Osteoblast (primary cell): Measurements from ENCODE around the gene RASGRP4. TPM values are rescaled to one million over a fixed set of nuclear protein-coding genes. Genes with fewer than 3 reads are reported as not detected.
A peak's percentile ranks its signal among the peaks of the same experiment; 100 is the strongest.
"Not testable (repeated sequence)": the region's sequence is repeated elsewhere in the genome, so short reads cannot be mapped to it uniquely, and the experiment has no call there.

Experiments
- DNase-seq: peaks from one replicate; pipeline ENCODE4 v3.0.0; 2011; ENCODE audit warnings: low spot score, mixed read lengths; ENCODE audit not compliant: insufficient read length; ENCODE audit errors: missing footprints
- H2AFZ ChIP-seq: 2 replicates; pipeline ENCODE4 v1.6.0; 2011; ENCODE audit warnings: mild to moderate bottlenecking, low read length
- H3K27ac ChIP-seq: 2 replicates; pipeline ENCODE4 v1.5.1; 2011; ENCODE audit warnings: mild to moderate bottlenecking, low read depth, low read length, moderate library complexity
- H3K27me3 ChIP-seq: 2 replicates; pipeline ENCODE4 v1.6.0; 2012; ENCODE audit warnings: mild to moderate bottlenecking, control low read depth, inconsistent platforms, low read length, moderate library complexity; ENCODE audit not compliant: insufficient read depth
- H3K36me3 ChIP-seq: 2 replicates; pipeline ENCODE4 v1.5.1; 2011; ENCODE audit warnings: mild to moderate bottlenecking, low read length, control low read depth, moderate library complexity; ENCODE audit not compliant: insufficient read depth
- H3K4me1 ChIP-seq: 2 replicates; pipeline ENCODE4 v1.5.1; 2011; ENCODE audit warnings: mild to moderate bottlenecking, low read length, control low read depth, moderate library complexity; ENCODE audit not compliant: insufficient read depth
- H3K4me2 ChIP-seq: 2 replicates; pipeline ENCODE4 v1.6.0; 2011; ENCODE audit warnings: mild to moderate bottlenecking, low read length; ENCODE audit not compliant: insufficient read depth
- H3K4me3 ChIP-seq: fragments of 200-600 bp; sonication (generic); 3 replicates; pipeline ENCODE4 v1.5.1; 2012; ENCODE audit warnings: mild to moderate bottlenecking, low read length, inconsistent platforms; ENCODE audit not compliant: insufficient read depth
- H3K79me2 ChIP-seq: 2 replicates; pipeline ENCODE4 v1.6.0; 2012; ENCODE audit warnings: mild to moderate bottlenecking, low read length, control low read depth, inconsistent platforms; ENCODE audit not compliant: insufficient read depth
- H3K9me3 ChIP-seq: 2 replicates; pipeline ENCODE4 v1.5.1; 2011; ENCODE audit warnings: low read depth, low read length, control low read depth
- H4K20me1 ChIP-seq: 2 replicates; pipeline ENCODE4 v1.6.0; 2012; ENCODE audit warnings: mild to moderate bottlenecking, low read length, control low read depth; ENCODE audit not compliant: insufficient read depth
- total RNA-seq: library from RNA; depleted of rRNA; stranded (reverse); fragments of >200 nt; gene quantifications from 2 replicates; pipeline ENCODE4 v1.2.3, GENCODE V29; 2012
- TF ChIP-seq, protein P1 (sequence below): IDR thresholded peaks from 2 replicates; pipeline ENCODE4 v1.5.1; 2011; ENCODE audit warnings: mild to moderate bottlenecking, low read depth, low read length, moderate library complexity; ENCODE audit errors: extremely low read depth

The RASGRP4 gene
- total RNA-seq, 1 donor, result not detected

DNA sequence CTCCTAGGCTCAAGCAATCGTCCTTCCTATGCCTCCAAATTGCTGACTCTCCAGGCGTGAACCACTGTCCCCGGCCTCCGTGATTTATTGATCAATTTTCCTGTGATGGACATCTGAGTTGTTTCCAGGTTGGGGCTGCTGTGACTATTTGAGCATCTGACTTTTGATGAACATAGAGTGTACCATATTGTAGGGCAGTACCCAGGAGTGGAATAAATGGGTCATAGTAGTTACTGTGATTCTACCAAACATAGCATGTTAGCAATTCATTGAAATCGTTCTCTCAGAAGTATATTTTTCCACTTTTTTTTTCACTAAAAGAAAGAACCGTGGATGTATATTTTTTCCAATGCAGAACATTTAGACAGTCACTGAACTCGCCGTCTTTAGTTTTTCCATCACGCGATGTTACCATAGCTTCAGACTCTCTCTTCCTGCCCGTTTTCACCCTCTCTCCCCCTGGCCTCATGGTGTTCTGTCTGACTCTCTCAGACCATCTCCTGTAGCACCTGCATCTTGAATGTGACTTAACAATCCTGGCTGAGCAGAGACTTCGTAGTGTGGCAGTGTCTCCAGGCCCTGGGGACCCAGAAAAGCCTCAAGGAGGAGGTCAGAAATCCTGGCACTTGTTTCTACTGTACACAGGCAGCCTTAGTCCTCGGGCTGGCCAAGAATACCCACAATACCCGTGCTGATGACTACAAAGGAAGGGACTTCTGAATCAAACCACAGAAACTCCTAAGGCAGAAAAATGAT, 3.2 kb upstream of the RASGRP4 start:
- Histone ChIP-seq H3K4me2 (no peak overlapping the region), H3K36me3 (no peaks in the 10 kb centered on the region), H4K20me1 (no peaks in the 10 kb centered on the region), H3K4me1 (no peaks in the 10 kb centered on the region), H3K27me3 (peaks cover 10% of the 10 kb centered on the region), H3K9me3 (no peaks in the 10 kb centered on the region), H2AFZ (no peak overlapping the region), H3K27ac (no peak overlapping the region), H3K4me3 (no peak overlapping the region), H3K79me2 (no peaks in the 10 kb centered on the region)
- TF ChIP-seq, protein P1, sequence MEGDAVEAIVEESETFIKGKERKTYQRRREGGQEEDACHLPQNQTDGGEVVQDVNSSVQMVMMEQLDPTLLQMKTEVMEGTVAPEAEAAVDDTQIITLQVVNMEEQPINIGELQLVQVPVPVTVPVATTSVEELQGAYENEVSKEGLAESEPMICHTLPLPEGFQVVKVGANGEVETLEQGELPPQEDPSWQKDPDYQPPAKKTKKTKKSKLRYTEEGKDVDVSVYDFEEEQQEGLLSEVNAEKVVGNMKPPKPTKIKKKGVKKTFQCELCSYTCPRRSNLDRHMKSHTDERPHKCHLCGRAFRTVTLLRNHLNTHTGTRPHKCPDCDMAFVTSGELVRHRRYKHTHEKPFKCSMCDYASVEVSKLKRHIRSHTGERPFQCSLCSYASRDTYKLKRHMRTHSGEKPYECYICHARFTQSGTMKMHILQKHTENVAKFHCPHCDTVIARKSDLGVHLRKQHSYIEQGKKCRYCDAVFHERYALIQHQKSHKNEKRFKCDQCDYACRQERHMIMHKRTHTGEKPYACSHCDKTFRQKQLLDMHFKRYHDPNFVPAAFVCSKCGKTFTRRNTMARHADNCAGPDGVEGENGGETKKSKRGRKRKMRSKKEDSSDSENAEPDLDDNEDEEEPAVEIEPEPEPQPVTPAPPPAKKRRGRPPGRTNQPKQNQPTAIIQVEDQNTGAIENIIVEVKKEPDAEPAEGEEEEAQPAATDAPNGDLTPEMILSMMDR, result no peak
- peak; percentile 48 for DNase-seq

DNA sequence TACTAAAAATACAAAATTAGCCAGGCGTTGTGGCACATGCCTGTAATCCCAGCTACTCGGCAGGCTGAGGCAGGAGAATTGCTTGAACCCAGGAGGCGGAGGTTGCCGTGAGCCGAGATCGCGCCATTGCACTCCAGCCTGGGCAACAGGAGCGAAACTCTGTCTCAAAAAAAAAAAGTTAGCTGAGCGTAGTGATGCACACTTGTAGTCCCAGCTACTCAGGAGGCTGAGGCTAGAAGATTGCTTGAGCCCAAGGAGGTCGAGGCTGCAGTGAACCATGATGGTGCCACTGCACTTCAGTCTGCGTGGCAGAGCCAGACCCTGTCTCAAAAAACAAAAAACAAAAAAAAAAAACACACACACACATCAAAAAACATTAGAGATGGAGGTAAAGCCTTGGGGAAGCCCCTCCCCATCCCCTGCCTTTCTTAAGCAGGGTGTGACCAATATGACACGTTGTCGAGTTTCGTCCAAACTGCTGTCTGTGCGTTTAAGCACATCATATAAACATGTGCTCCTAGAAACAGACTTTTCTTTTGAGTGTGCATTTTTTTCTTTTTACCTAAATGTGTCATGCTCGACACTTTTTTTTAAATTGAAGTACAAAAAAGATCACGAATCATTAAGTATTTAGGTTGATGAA, 1.1 kb upstream of the RASGRP4 start:
- not testable (repeated sequence) for H4K20me1 ChIP-seq, H2AFZ ChIP-seq, H3K79me2 ChIP-seq, H3K4me3 ChIP-seq, H3K36me3 ChIP-seq, H3K27ac ChIP-seq, H3K4me1 ChIP-seq, H3K4me2 ChIP-seq, H3K9me3 ChIP-seq
- peaks cover 10% of the 10 kb centered on the region for H3K27me3 ChIP-seq
- peak; percentile 21 for DNase-seq

DNA sequence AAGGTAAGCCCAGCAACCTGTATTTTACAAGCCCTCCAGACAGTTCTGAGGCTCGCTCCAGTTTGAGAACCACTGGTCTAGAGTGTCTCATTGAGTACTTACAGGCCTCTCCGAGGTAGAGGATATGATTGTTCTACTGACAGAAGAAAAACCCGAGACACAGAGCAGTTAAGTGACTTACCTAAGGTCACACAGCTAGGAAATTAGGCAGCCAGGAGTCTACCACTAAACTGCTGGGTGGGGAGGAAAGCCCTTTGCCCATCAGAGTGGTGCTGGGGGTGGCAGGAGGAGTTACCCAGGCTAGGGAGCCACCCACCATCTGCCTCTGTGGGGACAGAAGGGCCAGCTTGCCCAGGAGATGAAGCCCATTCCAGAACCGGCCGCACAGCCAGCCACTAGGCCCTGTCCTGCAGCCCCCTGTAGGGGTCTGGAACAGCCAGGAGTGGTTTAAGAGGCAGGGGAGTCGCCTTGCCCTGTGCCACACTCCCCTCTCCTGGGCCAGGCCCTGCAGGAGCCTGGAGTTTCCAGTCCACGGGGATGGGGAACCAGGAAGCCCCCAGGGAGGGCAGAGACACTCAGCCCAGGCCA, 703 bp downstream of the RASGRP4 start:
- Histone ChIP-seq H3K4me1 (no peaks in the 10 kb centered on the region), H4K20me1 (no peaks in the 10 kb centered on the region), H3K4me3 (no peak overlapping the region), H3K4me2 (no peak overlapping the region), H3K27ac (no peak overlapping the region), H3K9me3 (no peaks in the 10 kb centered on the region), H3K79me2 (no peaks in the 10 kb centered on the region), H3K27me3 (peaks cover 10% of the 10 kb centered on the region), H3K36me3 (no peaks in the 10 kb centered on the region), H2AFZ (no peak overlapping the region)
- DNase-seq, result no peak
- TF ChIP-seq, protein P1, result no peak

DNA sequence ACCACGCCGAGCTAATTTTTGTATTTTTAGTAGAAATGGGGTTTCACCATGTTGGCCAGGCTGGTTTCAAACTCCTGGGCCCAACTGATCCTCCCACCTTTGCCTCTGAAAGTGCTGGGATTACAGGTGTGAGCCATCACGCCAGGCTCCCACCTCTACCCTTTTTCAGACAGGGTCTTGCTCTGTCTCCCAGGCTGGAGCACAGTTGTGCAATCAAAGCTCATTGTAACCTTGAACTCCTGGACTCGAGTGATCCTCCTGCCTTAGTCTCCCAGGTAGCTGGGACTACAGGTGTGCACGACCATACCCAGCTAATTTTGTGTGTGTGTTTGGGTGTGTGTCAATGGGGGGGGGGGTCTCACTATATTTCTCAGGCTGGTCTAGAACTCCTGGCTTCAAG, 1.7 kb downstream of the RASGRP4 start:
- Histone ChIP-seq H3K27me3 (peaks cover 6% of the 10 kb centered on the region), H4K20me1 (no peaks in the 10 kb centered on the region), H3K36me3 (no peaks in the 10 kb centered on the region), H2AFZ (no peak overlapping the region), H3K4me1 (no peaks in the 10 kb centered on the region), H3K79me2 (no peaks in the 10 kb centered on the region), H3K4me2 (no peak overlapping the region), H3K9me3 (no peaks in the 10 kb centered on the region), H3K4me3 (no peak overlapping the region), H3K27ac (no peak overlapping the region)
- no peak for DNase-seq
- TF ChIP-seq, protein P1, result no peak
